CD4-positive, alpha-beta T cell treated with Interleukin-1 beta for 1 hour (primary cell): ENCODE data around the gene PDE12.

Experiments used
- DNase-seq, 2 donors: peaks; one replicate each; pipeline ENCODE4 v3.0.0-alpha.2; 2020 to 2022

PDE12 gene

GRCh38 chr3:57555738-57556458 lies at the start of gene PDE12:
TSS of gene PDE12 (plus strand) at chr3:57556274. CDS start at chr3:57556380, 106 bp downstream.
- DNase-seq, result peak; percentile 85 to 86

GRCh38 chr3:57512166-57512565 lies 43.9 kb upstream of the PDE12 start:
- no peak for DNase-seq

DNA sequence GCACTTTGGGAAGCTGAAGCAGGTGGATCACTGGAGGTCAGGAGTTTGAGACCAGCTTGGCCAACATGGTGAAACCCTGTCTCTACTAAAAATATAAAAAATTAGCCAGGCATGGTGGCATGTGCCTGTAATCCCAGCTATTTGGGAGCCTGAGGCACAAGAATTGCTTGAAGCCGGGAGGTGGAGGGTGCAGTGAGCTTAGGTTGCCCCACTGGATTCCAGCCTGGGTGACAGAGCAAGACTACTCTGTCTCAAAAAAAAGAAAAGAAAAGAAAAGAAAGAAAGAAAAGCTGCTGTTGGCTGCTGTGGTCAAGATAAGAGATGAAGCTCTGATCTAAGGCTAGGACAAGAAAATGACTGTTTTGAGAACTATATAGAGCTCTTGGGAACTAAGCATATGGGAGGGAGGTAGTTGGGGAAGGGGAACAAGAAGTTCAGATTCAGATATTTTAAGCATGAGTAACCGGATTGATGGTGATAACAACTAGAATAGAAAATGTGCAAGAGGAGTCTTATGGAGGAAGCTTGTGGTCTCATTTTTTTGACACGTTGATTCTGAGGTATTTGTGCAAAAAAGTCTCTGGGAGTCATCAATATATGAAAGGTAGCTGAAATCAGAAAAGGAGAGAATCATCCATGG lies 37.7 kb upstream of the PDE12 start:
- DNase-seq, result no peak

- DNase-seq, result no peak
These were observed 25.9 kb upstream of the PDE12 start for GRCh38 chr3:57530071-57530608.

DNA sequence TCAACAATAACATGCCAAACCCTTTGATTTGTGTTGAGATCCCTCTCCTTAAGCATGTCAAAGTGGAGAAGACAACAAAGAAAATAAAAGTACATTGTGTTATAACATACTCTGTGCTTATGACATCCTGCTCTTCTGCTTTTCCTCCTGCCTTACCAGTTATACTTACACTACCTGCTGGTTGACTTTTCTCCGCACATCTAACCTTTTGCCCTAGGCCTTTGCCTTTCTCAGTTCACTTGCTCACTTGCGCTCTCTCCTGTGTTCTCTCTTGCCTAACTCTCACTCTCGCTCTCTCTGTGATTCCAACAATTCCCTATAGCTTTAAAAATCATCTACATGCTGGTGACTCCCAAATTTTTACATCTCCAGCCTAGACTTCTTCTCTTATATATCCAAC lies 17.6 kb upstream of the PDE12 start:
- DNase-seq, result no peak

DNA sequence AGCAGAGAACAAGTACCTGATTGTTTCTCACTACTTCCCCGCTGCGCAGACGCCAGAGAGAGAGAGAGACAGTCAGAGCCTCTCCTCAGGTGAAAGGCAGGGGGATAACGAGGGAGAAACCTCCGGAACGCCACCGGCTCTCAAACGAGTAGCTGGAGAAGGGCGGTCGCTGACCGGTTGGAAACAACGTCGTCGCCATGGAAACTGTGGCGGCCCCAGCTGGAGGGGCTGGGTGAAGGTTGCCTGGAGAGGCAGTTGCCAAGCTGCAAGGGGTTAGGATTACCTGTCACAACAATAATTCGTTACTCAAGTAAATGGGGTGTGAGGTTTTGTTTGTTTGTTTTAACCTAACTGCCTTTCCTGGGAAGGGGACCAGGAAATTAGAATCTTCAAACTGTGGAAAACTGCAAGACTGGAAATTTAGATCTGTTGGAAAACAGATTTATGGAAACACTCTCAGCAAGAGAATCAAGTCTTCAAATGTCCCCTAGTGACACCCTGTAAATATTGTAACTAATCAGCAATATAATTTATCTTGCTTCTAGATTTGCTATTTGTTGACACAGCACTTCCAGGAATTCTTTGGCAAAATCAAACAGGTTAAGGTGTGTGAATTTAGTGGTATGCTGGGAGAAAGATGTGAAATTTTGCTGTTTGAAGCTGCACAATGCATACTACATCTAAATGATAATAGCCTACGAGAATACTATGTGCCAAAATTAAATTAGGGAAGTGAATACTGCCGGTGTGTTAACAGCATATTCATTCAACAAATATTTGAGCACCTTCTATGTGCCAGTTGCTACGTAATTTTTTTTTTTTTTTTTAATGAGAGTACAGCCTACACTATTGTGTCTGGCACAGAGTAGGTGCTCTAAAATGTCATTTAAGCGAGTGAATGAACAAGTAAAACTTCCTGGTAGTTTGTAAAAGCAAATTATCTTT lies 11.6 kb upstream of the PDE12 start, which contains the start of gene DNAH12:
DNAH12 (minus strand) TSS at position 164 of the 945 bp plus-strand sequence. CDS start 1,474 bp downstream, outside the sequence.
- DNase-seq, result peak in 1 of 2 donors; percentile 18

- DNase-seq, result no peak
These were observed 10.3 kb upstream of the PDE12 start for GRCh38 chr3:57545636-57546268.

DNA sequence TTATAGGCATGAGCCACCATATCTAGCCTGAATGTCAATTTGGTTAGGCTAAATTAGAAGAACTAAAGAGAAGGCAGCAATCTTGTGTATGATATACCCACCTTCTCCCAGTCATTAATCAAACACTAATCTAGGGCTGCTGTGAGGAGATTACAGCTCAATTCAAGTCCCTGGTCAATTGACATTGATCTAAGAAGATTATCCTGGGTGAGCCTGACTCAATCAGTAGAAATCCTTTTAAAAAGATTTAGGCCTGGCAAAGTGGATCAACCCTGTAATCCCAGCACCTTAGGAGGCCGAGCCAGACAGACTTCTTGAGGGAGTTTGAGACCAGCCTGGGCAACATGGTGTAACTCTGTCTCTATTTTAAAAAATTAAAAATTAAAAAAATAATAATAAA lies 9.5 kb upstream of the PDE12 start:
- DNase-seq, result no peak

GRCh38 chr3:57555306-57555705 lies 768 bp upstream of the PDE12 start:
- DNase-seq, result no peak

DNA sequence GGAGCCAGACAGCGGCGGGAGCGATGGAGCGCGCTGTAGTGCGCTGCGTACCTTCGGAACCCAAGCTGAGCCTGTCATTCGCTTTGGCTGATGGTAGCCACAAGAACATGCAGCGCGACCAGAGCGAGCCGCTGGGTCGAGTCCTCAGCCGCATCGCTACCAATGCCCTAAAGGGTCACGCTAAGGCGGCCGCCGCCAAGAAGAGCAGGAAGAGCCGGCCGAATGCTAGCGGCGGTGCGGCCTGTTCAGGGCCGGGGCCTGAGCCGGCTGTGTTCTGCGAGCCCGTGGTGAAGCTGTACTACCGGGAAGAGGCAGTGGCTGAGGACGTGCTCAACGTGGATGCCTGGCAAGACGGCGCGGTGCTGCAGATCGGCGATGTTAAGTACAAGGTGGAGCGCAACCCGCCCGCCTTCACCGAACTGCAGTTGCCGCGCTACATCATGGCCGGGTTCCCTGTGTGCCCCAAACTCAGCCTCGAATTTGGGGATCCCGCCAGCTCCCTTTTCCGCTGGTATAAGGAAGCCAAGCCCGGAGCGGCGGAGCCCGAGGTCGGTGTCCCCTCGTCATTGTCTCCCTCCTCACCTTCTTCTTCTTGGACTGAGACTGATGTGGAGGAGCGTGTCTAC lies 498 bp downstream of the PDE12 start:
- peak; percentile 24 to 44 for DNase-seq

DNA sequence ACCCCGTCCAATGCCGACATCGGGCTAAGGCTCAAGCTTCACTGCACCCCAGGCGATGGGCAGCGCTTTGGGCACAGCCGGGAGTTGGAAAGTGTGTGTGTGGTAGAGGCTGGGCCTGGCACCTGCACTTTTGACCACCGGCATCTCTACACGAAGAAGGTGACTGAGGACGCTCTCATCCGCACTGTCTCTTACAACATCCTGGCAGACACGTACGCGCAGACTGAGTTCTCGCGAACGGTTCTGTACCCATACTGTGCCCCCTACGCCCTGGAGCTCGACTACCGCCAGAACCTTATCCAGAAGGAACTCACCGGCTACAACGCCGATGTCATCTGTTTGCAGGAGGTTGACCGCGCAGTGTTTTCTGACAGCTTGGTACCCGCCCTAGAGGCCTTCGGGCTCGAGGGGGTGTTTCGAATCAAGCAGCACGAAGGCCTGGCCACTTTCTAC lies 1.0 kb downstream of the PDE12 start:
- DNase-seq, result peak; percentile 40 to 41

DNA sequence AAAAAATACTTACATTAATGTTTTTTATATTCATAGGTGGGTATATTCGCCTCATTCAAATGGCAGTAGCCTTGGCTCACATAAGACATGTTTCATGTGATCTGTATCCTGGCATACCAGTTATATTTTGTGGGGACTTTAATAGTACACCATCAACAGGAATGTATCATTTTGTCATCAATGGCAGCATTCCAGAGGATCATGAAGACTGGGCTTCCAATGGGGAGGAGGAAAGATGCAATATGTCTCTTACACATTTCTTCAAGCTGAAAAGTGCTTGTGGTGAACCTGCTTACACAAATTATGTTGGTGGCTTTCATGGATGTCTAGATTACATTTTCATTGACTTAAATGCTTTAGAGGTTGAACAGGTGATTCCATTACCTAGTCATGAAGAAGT lies 3.5 kb downstream of the PDE12 start:
- no peak for DNase-seq

GRCh38 chr3:57569859-57570450 lies 13.9 kb downstream of the PDE12 start:
- DNase-seq, result no peak

DNA sequence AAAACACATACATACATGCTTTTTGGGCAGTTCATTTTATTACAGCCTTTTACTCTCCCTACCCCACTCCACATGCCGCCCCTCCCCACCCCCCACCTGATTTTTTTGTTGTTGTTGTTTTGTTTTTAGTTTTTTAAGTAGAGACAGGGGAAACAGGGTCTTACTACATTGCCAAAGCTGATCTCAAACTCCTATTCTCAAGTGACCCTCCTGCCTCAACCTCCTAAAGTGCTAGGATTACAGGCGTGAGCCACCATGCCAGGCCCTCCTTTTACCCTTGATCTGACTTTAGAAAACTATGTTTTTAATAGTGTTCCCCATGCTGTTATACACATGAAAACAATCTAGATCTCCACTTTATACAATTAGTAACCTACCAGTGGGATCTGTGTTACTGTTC lies 14.8 kb downstream of the PDE12 start:
- DNase-seq, result no peak

- DNase-seq, result no peak
These were observed 16.0 kb downstream of the PDE12 start for GRCh38 chr3:57572096-57572495.

GRCh38 chr3:57575966-57576626 lies 20.0 kb downstream of the PDE12 start:
- DNase-seq, result no peak

DNA sequence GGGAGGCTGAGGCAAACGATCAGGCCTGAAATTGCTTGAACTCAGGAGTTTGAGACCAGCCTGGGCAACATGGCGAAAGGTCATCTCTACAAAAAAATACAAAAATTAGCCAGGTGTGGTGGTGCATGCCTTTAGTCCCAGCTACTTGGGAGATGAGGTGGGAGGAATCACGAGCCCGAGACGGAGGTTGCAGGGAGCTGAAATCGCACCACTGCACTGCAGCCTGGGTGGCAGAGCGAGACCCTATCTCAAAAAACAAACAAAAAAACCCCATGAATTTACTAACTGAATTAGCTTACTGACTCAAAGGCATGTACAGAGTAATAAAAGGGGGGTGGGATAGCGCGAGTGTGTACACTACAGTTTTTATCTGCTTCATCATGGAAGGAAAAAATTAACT lies 21.7 kb downstream of the PDE12 start:
- no peak for DNase-seq

GRCh38 chr3:57582474-57583168 lies 26.5 kb downstream of the PDE12 start:
- DNase-seq, result peak in 1 of 2 donors; percentile 25

GRCh38 chr3:57583544-57583943 lies 27.5 kb downstream of the PDE12 start:
- no peak for DNase-seq

DNA sequence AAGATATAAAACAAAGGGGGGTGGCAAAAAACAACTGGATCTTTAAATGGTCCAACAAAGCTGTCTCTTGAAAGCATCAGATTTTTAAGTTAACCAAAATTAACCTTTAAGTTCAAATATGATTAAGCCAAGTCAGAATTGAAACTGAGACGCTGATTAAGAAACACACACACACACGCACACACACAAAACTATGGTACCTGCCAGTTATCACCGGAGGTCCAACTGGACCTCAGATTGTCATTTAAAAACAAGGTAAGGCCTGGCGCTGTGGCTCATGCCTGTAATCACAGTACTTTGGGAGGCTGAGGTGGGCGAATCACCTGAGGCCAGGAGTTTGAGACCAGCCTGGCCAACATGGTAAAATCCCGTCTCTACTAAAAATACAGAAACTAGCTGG lies 30.7 kb downstream of the PDE12 start:
- no peak for DNase-seq
